Lung microvascular endothelial cell (primary cell): Measurements from ENCODE around the gene FLT3LG. TPM values are rescaled to one million over a fixed set of nuclear protein-coding genes. Genes with fewer than 3 reads are reported as not detected.

Experiments used
- DNase-seq, 2 donors: peaks; one replicate each; pipeline versions ENCODE4 v3.0.0 to v3.0.0-alpha.2; 2010; ENCODE audit warnings: low read depth in 2 of 2
- total RNA-seq: library from RNA; depleted of rRNA; stranded (reverse); fragments of >200 nt; gene quantifications from 2 replicates; pipeline ENCODE4 v1.2.1, GENCODE V29; 2014

Gene FLT3LG
- total RNA-seq, 1 donor from 2014 or later = 0.79 TPM

- peak; percentile 100 for DNase-seq
These were observed 13.4 kb downstream of the FLT3LG start, which contains the start of gene RPL13A for GRCh38 chr19:49487277-49488045. Gene RPL13A, plus strand, starts transcription at chr19:49487608. Its CDS starts 22 bp downstream, at chr19:49487630.

- peak in 1 of 2 donors; percentile 77 for DNase-seq
These were observed 14.2 kb downstream of the FLT3LG start for GRCh38 chr19:49488046-49488862.

GRCh38 chr19:49488863-49489537 lies 15.0 kb downstream of the FLT3LG start:
- no peak for DNase-seq

- DNase-seq = no peak
These were observed 15.7 kb downstream of the FLT3LG start for GRCh38 chr19:49489601-49490167.

- DNase-seq = no peak
These were observed 16.4 kb downstream of the FLT3LG start for GRCh38 chr19:49490287-49491029.

- DNase-seq = no peak
These were observed 17.2 kb downstream of the FLT3LG start for GRCh38 chr19:49491030-49491803.

- no peak for DNase-seq
These were observed 18.0 kb downstream of the FLT3LG start for GRCh38 chr19:49491804-49492572.

GRCh38 chr19:49492573-49493405 lies 18.8 kb downstream of the FLT3LG start:
- no peak for DNase-seq

GRCh38 chr19:49496574-49497008 lies 22.6 kb downstream of the FLT3LG start:
- no peak for DNase-seq

- peak; percentile 46 to 59 for DNase-seq
These were observed 23.2 kb downstream of the FLT3LG start for GRCh38 chr19:49497047-49497788.

- DNase-seq = no peak
These were observed 23.7 kb downstream of the FLT3LG start for GRCh38 chr19:49497789-49498103.

- no peak for DNase-seq
These were observed 24.5 kb downstream of the FLT3LG start for GRCh38 chr19:49498475-49498874.

GRCh38 chr19:49499030-49499670 lies 25.1 kb downstream of the FLT3LG start:
- DNase-seq = no peak

- peak; percentile 76 to 85 for DNase-seq
These were observed 29.0 kb downstream of the FLT3LG start for GRCh38 chr19:49502866-49503581.

- DNase-seq = no peak
These were observed 29.6 kb downstream of the FLT3LG start for GRCh38 chr19:49503582-49503962.

GRCh38 chr19:49506575-49507105 lies 32.6 kb downstream of the FLT3LG start:
- DNase-seq = peak; percentile 61 to 77
